Endometrial microvascular endothelial cells (primary cell): Measurements from ENCODE around the gene IFI16. TPM values are rescaled to one million over a fixed set of nuclear protein-coding genes. Genes with fewer than 3 reads are reported as not detected.

Experiments used
- in situ Hi-C: cut with HindIII; loops from 2 replicates; pipeline ENCODE4 v1.10.0; 2017; ENCODE audit warnings: low sequenced_read_pairs, low pct_unique_long_range_greater_than_20kb; ENCODE audit errors: inconsistent ontology term
- total RNA-seq: library from RNA; depleted of rRNA; stranded (reverse); fragments of >200 nt; gene quantifications from one replicate; pipeline ENCODE4 v1.2.3, GENCODE V29; 2015; ENCODE audit errors: inconsistent ontology term

IFI16 gene
- total RNA-seq, 1 donor from 2014 or later: 141 TPM

- in situ Hi-C loops: no loop called here
Observed at GRCh38 chr1:159051436-159051835, 41.7 kb downstream of the IFI16 start.

GRCh38 chr1:159054427-159054826 lies 44.7 kb downstream of the IFI16 start:
- in situ Hi-C loops: no loop called here

- in situ Hi-C loops: no loop called here
Observed at GRCh38 chr1:159055181-159055641, 45.5 kb downstream of the IFI16 start.

- in situ Hi-C loops: no loop called here
Observed at GRCh38 chr1:159056069-159056698, 46.5 kb downstream of the IFI16 start.

GRCh38 chr1:159058751-159059150 lies 49.0 kb downstream of the IFI16 start:
- in situ Hi-C loops: no loop called here

- in situ Hi-C loops: no loop called here
Observed at GRCh38 chr1:159065106-159065505, 55.4 kb downstream of the IFI16 start.

- in situ Hi-C loops: no loop called here
Observed at GRCh38 chr1:159066108-159066507, 56.4 kb downstream of the IFI16 start.

- in situ Hi-C loops: no loop called here
Observed at GRCh38 chr1:159067699-159068621, 58.3 kb downstream of the IFI16 start.

- in situ Hi-C loops: no loop called here
Observed at GRCh38 chr1:159068886-159069285, 59.2 kb downstream of the IFI16 start.

- in situ Hi-C loops: no loop called here
Observed at GRCh38 chr1:159071970-159072582, 62.4 kb downstream of the IFI16 start.

GRCh38 chr1:159076438-159077119 lies 66.9 kb downstream of the IFI16 start, which contains the start of gene AIM2:
TSS of gene AIM2 (minus strand) at chr1:159076766. CDS start at chr1:159073499, 3,267 bp downstream.
- in situ Hi-C loops: no loop called here

GRCh38 chr1:159077120-159077961 lies 67.6 kb downstream of the IFI16 start:
- in situ Hi-C loops: no loop called here

- in situ Hi-C loops: no loop called here
Observed at GRCh38 chr1:159079525-159079924, 69.8 kb downstream of the IFI16 start.

GRCh38 chr1:159081626-159082025 lies 71.9 kb downstream of the IFI16 start:
- in situ Hi-C loops: no loop called here

GRCh38 chr1:159083013-159083412 lies 73.3 kb downstream of the IFI16 start:
- in situ Hi-C loops: no loop called here

GRCh38 chr1:159084152-159084551 lies 74.4 kb downstream of the IFI16 start:
- in situ Hi-C loops: no loop called here

- in situ Hi-C loops: no loop called here
Observed at GRCh38 chr1:159084867-159085266, 75.2 kb downstream of the IFI16 start.

GRCh38 chr1:159088050-159088449 lies 78.3 kb downstream of the IFI16 start:
- in situ Hi-C loops: no loop called here
